Testis (tissue), 3 donors: Measurements from ENCODE around the gene PNCK. TPM values are rescaled to one million over a fixed set of nuclear protein-coding genes. Genes with fewer than 3 reads are reported as not detected.
"Not testable (repeated sequence)": the region's sequence is repeated elsewhere in the genome, so short reads cannot be mapped to it uniquely, and the experiment has no call there.

Experiments
- DNase-seq: peaks from one replicate; pipeline ENCODE4 v3.0.0-alpha.2; 2019
- H3K27ac ChIP-seq, 2 donors: fragments of 200-600 bp; sonication (generic); one replicate each; pipeline ENCODE4 v1.5.1; 2019
- H3K27me3 ChIP-seq: fragments of 200-600 bp; sonication (generic); one replicate; pipeline ENCODE4 v1.5.1; 2019
- H3K36me3 ChIP-seq: fragments of 200-600 bp; sonication (generic); one replicate; pipeline ENCODE4 v1.5.1; 2017; ENCODE audit warnings: low read depth; ENCODE audit errors: missing control alignments
- H3K4me1 ChIP-seq: fragments of 200-600 bp; sonication (generic); one replicate; pipeline ENCODE4 v1.5.1; 2019
- H3K4me3 ChIP-seq, 2 donors: fragments of 200-600 bp; sonication (generic); one replicate each; pipeline ENCODE4 v1.5.1; 2017 to 2019
- H3K9me3 ChIP-seq: fragments of 200-600 bp; sonication (generic); one replicate; pipeline ENCODE4 v1.5.1; 2017
- CTCF ChIP-seq, 3 experiments: fragments of 450-650 bp in 2 of 3; fragments of 200-600 bp in 1 of 3; sonication (generic) in 1 of 3; IDR thresholded peaks; one replicate each; pipeline ENCODE4 v1.5.1; 2016 to 2019; ENCODE audit warnings: antibody characterized with exemption in 3 of 3, mild to moderate bottlenecking in 2 of 3, moderate library complexity in 1 of 3
- POLR2A ChIP-seq: fragments of 450-650 bp; IDR thresholded peaks from one replicate; pipeline ENCODE4 v1.6.1; 2017; ENCODE audit warnings: antibody characterized with exemption, mild to moderate bottlenecking, moderate library complexity
- WGBS, 2 donors: methylation state at CpG; one replicate each; pipeline ENCODE4 v1.1.5; 2018; 5-methylcytosine and 5-hydroxymethylcytosine counted together
- intact Hi-C: fragments of 100-400 bp; cut with DNase I; formaldehyde crosslinking; loops from one replicate; pipeline ENCODE4 v1.15.1; 2023; ENCODE audit warnings: low total_unique reads
- polyA plus RNA-seq: library from polyadenylated mRNA; stranded (reverse); fragments of 350-450 nt; fragmentation: Illumina TruSeq; extraction: RNeasy Lipid Tissue Mini Kit (QIAGEN cat#74804); gene quantifications from one replicate; pipeline ENCODE4 v1.2.3, GENCODE V29; 2014; ENCODE audit warnings: low read depth, low replicate concordance; ENCODE audit not compliant: insufficient read depth
- total RNA-seq, 2 donors: library from RNA; depleted of rRNA; stranded (reverse); fragments of >200 nt; gene quantifications; one replicate each; pipeline ENCODE4 v1.2.3, GENCODE V29; 2016

Gene PNCK
- total and polyA plus RNA-seq, 3 donors from 2014 or later, result 19.9 to 51.5 (median 41.0) TPM

- H3K36me3 ChIP-seq, result no peaks in the 10 kb centered on the region
- no peak for DNase-seq
- 79 to 91% methylated on average over 9 to 14 of the region's 16 CpGs for WGBS, 2 donors
These were observed 24.6 kb upstream of the PNCK start for GRCh38 chrX:153697924-153698865.

GRCh38 chrX:153696986-153697722, 23.5 kb upstream of the PNCK start:
- H3K36me3 ChIP-seq, H3K4me1 ChIP-seq, H3K9me3 ChIP-seq, H3K27ac ChIP-seq, H3K4me3 ChIP-seq, H3K27me3 ChIP-seq, DNase-seq, intact Hi-C loops: not testable (repeated sequence)
- 92 to 94% methylated on average over 3 to 16 of the region's 16 CpGs for WGBS, 2 donors

More at GRCh38 chrX:153697924-153698865, 24.6 kb upstream of the PNCK start:
- H3K9me3 ChIP-seq, result no peaks in the 10 kb centered on the region
- H3K27ac ChIP-seq, result no peak overlapping the region
- no peaks in the 10 kb centered on the region for H3K27me3 ChIP-seq
- H3K4me3 ChIP-seq, result no peak overlapping the region
- no peak for TF ChIP-seq CTCF (IDR thresholded peaks at IDR 0.05)
- no peak for TF ChIP-seq POLR2A
- H3K4me1 ChIP-seq, result peaks cover 2% of the 10 kb centered on the region
- intact Hi-C loops, result no loop called here

GRCh38 chrX:153696538-153696937, 22.9 kb upstream of the PNCK start:
- DNase-seq, H3K4me1 ChIP-seq, H3K27me3 ChIP-seq, H3K4me3 ChIP-seq, H3K36me3 ChIP-seq, H3K9me3 ChIP-seq, intact Hi-C loops, H3K27ac ChIP-seq: not testable (repeated sequence)
- 86% methylated on average over 10 of the region's 10 CpGs; no CpG with 5 or more reads in 1 of the 2 donors for WGBS, 2 donors

- intact Hi-C loops, result no loop called here
- H3K27me3 ChIP-seq, result no peaks in the 10 kb centered on the region
- H3K4me3 ChIP-seq, result no peak overlapping the region
- no peaks in the 10 kb centered on the region for H3K4me1 ChIP-seq
- DNase-seq, result no peak
- H3K36me3 ChIP-seq, result no peaks in the 10 kb centered on the region
- H3K9me3 ChIP-seq, result no peaks in the 10 kb centered on the region
- TF ChIP-seq POLR2A (no peak), CTCF (IDR thresholded peaks at IDR 0.05) (no peak)
- 84 to 100% methylated on average over 1 to 13 of the region's 15 CpGs for WGBS, 2 donors
- H3K27ac ChIP-seq, result no peak overlapping the region
These were observed 22.5 kb upstream of the PNCK start for GRCh38 chrX:153696100-153696499.

- H3K4me3 ChIP-seq, result no peak overlapping the region
- TF ChIP-seq POLR2A (no peak), CTCF (IDR thresholded peaks at IDR 0.05) (no peak)
- no peaks in the 10 kb centered on the region for H3K36me3 ChIP-seq
- H3K4me1 ChIP-seq, result no peaks in the 10 kb centered on the region
- H3K27ac ChIP-seq, result no peak overlapping the region
- DNase-seq, result no peak
- intact Hi-C loops, result no loop called here
- no peaks in the 10 kb centered on the region for H3K9me3 ChIP-seq
- H3K27me3 ChIP-seq, result no peaks in the 10 kb centered on the region
- 90% methylated on average over 12 of the region's 23 CpGs; no CpG with 5 or more reads in 1 of the 2 donors for WGBS, 2 donors
These were observed 21.2 kb upstream of the PNCK start for GRCh38 chrX:153694687-153695270.

- H3K4me3 ChIP-seq, H3K9me3 ChIP-seq, DNase-seq, H3K27me3 ChIP-seq, H3K27ac ChIP-seq, intact Hi-C loops, H3K4me1 ChIP-seq, H3K36me3 ChIP-seq: not testable (repeated sequence)
- WGBS, 2 donors, result 93% methylated on average over 9 of the region's 16 CpGs; no CpG with 5 or more reads in 1 of the 2 donors
These were observed 20.6 kb upstream of the PNCK start for GRCh38 chrX:153694256-153694655.
